ENCODE data around the gene CKMT1B. TPM values are rescaled to one million over a fixed set of nuclear protein-coding genes. Genes with fewer than 3 reads are reported as not detected.
"Not testable (repeated sequence)": the region's sequence is repeated elsewhere in the genome, so short reads cannot be mapped to it uniquely, and the experiment has no call there.

CKMT1B gene
- 2.9 and 4.3 TPM in 2 replicates for total RNA-seq

GRCh38 chr15:43593328-43594190 is at the start of gene CKMT1B:
Gene CKMT1B (plus strand): TSS chr15:43594027. CDS start chr15:43594219, 192 bp downstream.
- DNase-seq (ENCODE audit: low read depth); H3K4me3 ChIP-seq (ENCODE audit: low read depth, low read length): not testable (repeated sequence)

GRCh38 chr15:43544266-43544665 is 49.6 kb upstream of the CKMT1B start:
- DNase-seq (ENCODE audit: low read depth), result no peak
- H3K4me3 ChIP-seq (ENCODE audit: low read depth, low read length), result no peak overlapping the region
- no peak for TF ChIP-seq CTCF (conservative IDR thresholded peaks at IDR 0.05; ENCODE audit: low read depth, low read length)

GRCh38 chr15:43545426-43545825 is 48.4 kb upstream of the CKMT1B start:
- no peak for TF ChIP-seq CTCF (conservative IDR thresholded peaks at IDR 0.05; ENCODE audit: low read depth, low read length)
- H3K4me3 ChIP-seq (ENCODE audit: low read depth, low read length), result no peak overlapping the region
- no peak for DNase-seq (ENCODE audit: low read depth)

GRCh38 chr15:43547539-43547938 is 46.3 kb upstream of the CKMT1B start:
- no peak overlapping the region for H3K4me3 ChIP-seq (ENCODE audit: low read depth, low read length)
- TF ChIP-seq CTCF (conservative IDR thresholded peaks at IDR 0.05; ENCODE audit: low read depth, low read length), result no peak
- DNase-seq (ENCODE audit: low read depth), result no peak

- TF ChIP-seq CTCF (conservative IDR thresholded peaks at IDR 0.05; ENCODE audit: low read depth, low read length), result no peak
- DNase-seq (ENCODE audit: low read depth), result no peak
- H3K4me3 ChIP-seq (ENCODE audit: low read depth, low read length), result no peak overlapping the region
Measured at GRCh38 chr15:43550527-43551363, 43.1 kb upstream of the CKMT1B start.

- no peak for TF ChIP-seq CTCF (conservative IDR thresholded peaks at IDR 0.05; ENCODE audit: low read depth, low read length)
- DNase-seq (ENCODE audit: low read depth), result no peak
- no peak overlapping the region for H3K4me3 ChIP-seq (ENCODE audit: low read depth, low read length)
Measured at GRCh38 chr15:43552256-43552655, 41.6 kb upstream of the CKMT1B start.

GRCh38 chr15:43552986-43553385 is 40.8 kb upstream of the CKMT1B start:
- TF ChIP-seq CTCF (conservative IDR thresholded peaks at IDR 0.05; ENCODE audit: low read depth, low read length), result no peak
- no peak for DNase-seq (ENCODE audit: low read depth)
- no peak overlapping the region for H3K4me3 ChIP-seq (ENCODE audit: low read depth, low read length)

- not testable (repeated sequence) for H3K4me3 ChIP-seq (ENCODE audit: low read depth, low read length); DNase-seq (ENCODE audit: low read depth)
Measured at GRCh38 chr15:43562753-43563152, 31.1 kb upstream of the CKMT1B start.

- not testable (repeated sequence) for H3K4me3 ChIP-seq (ENCODE audit: low read depth, low read length); DNase-seq (ENCODE audit: low read depth)
Measured at GRCh38 chr15:43563793-43564192, 30.0 kb upstream of the CKMT1B start.

GRCh38 chr15:43566615-43567014 is 27.2 kb upstream of the CKMT1B start:
- H3K4me3 ChIP-seq (ENCODE audit: low read depth, low read length); DNase-seq (ENCODE audit: low read depth): not testable (repeated sequence)

- H3K4me3 ChIP-seq (ENCODE audit: low read depth, low read length); DNase-seq (ENCODE audit: low read depth): not testable (repeated sequence)
Measured at GRCh38 chr15:43574607-43575006, 19.2 kb upstream of the CKMT1B start.
